ENCODE data around the gene SHANK1. TPM values are rescaled to one million over a fixed set of nuclear protein-coding genes. Genes with fewer than 3 reads are reported as not detected.

SHANK1 gene
- total and polyA plus RNA-seq, 8 donors, result 0.06 to 0.69 (median 0.19) TPM; not detected in 1

GRCh38 chr19:50659318-50660087, 60.1 kb downstream of the SHANK1 start:
- peaks cover 0 to 2% (median 1%) of the 10 kb centered on the region in 4 donors for H3K27me3 ChIP-seq
- ATAC-seq (no peak), DNase-seq (peak in 1 of 6 donors; percentile 33), FAIRE-seq (no peak)
- H3K9me3 ChIP-seq, result no peaks in the 10 kb centered on the region
- no peak for TF ChIP-seq CTCF (IDR thresholded peaks at IDR 0.05)
- no peaks in the 10 kb centered on the region for H3K36me3 ChIP-seq
- peaks cover 0 to 6% (median 0%) of the 10 kb centered on the region in 3 donors for H3K4me1 ChIP-seq
- WGBS, 2 donors, result 4 to 6% methylated on average over 20 to 33 of the region's 37 CpGs
- intact Hi-C loops (cut with DNase I), result no loop called here
- no peak overlapping the region for H3K27ac ChIP-seq
- peak overlapping the region in 1 of 4 donors; percentile 31 for H3K4me3 ChIP-seq

- peak overlapping the region in 1 of 4 donors; percentile 29 for H3K27ac ChIP-seq
- H3K9me3 ChIP-seq, result no peaks in the 10 kb centered on the region
- WGBS, 2 donors, result 2 to 5% methylated on average over 58 to 67 of the region's 67 CpGs
- FAIRE-seq (no peak), DNase-seq (peak; percentile 47 to 83 (median 75)), ATAC-seq (peak; percentile 72 to 85 (median 82))
- no peaks in the 10 kb centered on the region for H3K36me3 ChIP-seq
- TF ChIP-seq CTCF (IDR thresholded peaks at IDR 0.05), result no peak
- peaks cover 0 to 6% (median 0%) of the 10 kb centered on the region in 3 donors for H3K4me1 ChIP-seq
- peak overlapping the region in 2 of 4 donors; percentile 14 to 31 for H3K4me3 ChIP-seq
- H3K27me3 ChIP-seq, result peaks cover 0 to 2% (median 1%) of the 10 kb centered on the region in 4 donors
- intact Hi-C loops (cut with DNase I), result no loop called here
Measured at GRCh38 chr19:50658441-50659317, 60.9 kb downstream of the SHANK1 start.

- Histone ChIP-seq H3K27ac (no peak overlapping the region), H3K9me3 (no peaks in the 10 kb centered on the region), H3K36me3 (no peaks in the 10 kb centered on the region), H3K4me1 (peaks cover 0 to 6% (median 0%) of the 10 kb centered on the region in 3 donors), H3K27me3 (peaks cover 0 to 2% (median 0%) of the 10 kb centered on the region in 4 donors), H3K4me3 (peak overlapping the region in 1 of 4 donors; percentile 31)
- WGBS, 2 donors, result 3 to 4% methylated on average over 35 to 38 of the region's 38 CpGs
- FAIRE-seq (no peak), DNase-seq (peak; percentile 81 to 91 (median 86)), ATAC-seq (peak; percentile 87 to 90 (median 88))
- intact Hi-C loops (cut with DNase I), result no loop called here
- no peak for TF ChIP-seq CTCF (IDR thresholded peaks at IDR 0.05)
Measured at GRCh38 chr19:50657712-50658440, 61.7 kb downstream of the SHANK1 start.

GRCh38 chr19:50657222-50657669, 62.4 kb downstream of the SHANK1 start:
- H3K9me3 ChIP-seq, result no peaks in the 10 kb centered on the region
- no peaks in the 10 kb centered on the region for H3K36me3 ChIP-seq
- intact Hi-C loops (cut with DNase I), result no loop called here
- peaks cover 0 to 6% (median 1%) of the 10 kb centered on the region in 4 donors for H3K27me3 ChIP-seq
- TF ChIP-seq CTCF (IDR thresholded peaks at IDR 0.05), result no peak
- H3K4me1 ChIP-seq, result peaks cover 0 to 6% (median 0%) of the 10 kb centered on the region in 3 donors
- no peak for ATAC-seq
- H3K27ac ChIP-seq, result no peak overlapping the region
- DNase-seq, result no peak
- no peak overlapping the region for H3K4me3 ChIP-seq
- WGBS, 2 donors, result 42 to 51% methylated on average over 6 of the region's 6 CpGs
- FAIRE-seq, result no peak

Measured in pancreas (tissue), 10 donors.